GM21619 (cell line): Measurements from ENCODE around the gene SH2D2A.
"Not testable (repeated sequence)": the region's sequence is repeated elsewhere in the genome, so short reads cannot be mapped to it uniquely, and the experiment has no call there.

Source experiments
- ATAC-seq: cut with Tn5 transposase; IDR thresholded peaks from one replicate; pipeline ENCODE4 v1.9.1; 2021; ENCODE audit not compliant: unreplicated experiment

SH2D2A gene

DNA sequence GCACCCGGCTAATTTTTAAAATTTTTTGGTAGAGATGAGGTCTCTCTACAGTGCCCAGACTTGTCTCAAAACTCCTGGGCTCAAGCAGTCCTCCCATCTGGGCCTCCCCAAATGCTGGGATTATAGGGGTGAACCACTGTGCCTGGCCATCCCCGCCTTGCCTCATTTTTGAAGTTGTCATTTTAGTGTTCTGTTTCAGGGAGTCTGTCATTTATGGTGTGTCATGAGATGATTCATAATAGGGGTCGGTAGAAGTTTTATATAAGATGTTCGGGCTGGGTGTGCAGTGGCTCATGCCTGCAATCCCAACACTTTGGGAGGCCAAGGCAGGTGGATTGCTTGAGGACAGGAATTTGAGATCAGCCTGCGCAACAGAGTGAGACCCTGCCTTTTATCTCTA, 40.8 kb downstream of the SH2D2A start:
- ATAC-seq = no peak

DNA sequence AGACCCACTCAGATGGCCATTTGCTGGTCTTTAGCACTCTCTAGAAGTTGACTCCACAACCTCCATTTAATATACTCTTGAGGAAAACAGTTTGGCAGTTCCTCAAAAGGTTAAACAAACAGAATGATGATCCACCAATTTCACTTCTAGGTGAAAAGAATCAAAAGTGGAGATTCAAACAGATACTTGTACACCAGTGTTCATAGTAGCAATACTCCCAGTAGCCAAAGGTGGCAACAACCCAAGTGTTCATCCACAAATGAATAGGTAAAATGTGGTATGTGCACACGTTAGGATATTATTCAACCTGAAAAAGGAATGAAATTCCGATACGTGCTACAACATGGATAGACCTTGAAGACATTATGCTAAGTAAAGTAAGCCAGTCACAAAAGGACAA, 43.0 kb downstream of the SH2D2A start:
- no peak for ATAC-seq

DNA sequence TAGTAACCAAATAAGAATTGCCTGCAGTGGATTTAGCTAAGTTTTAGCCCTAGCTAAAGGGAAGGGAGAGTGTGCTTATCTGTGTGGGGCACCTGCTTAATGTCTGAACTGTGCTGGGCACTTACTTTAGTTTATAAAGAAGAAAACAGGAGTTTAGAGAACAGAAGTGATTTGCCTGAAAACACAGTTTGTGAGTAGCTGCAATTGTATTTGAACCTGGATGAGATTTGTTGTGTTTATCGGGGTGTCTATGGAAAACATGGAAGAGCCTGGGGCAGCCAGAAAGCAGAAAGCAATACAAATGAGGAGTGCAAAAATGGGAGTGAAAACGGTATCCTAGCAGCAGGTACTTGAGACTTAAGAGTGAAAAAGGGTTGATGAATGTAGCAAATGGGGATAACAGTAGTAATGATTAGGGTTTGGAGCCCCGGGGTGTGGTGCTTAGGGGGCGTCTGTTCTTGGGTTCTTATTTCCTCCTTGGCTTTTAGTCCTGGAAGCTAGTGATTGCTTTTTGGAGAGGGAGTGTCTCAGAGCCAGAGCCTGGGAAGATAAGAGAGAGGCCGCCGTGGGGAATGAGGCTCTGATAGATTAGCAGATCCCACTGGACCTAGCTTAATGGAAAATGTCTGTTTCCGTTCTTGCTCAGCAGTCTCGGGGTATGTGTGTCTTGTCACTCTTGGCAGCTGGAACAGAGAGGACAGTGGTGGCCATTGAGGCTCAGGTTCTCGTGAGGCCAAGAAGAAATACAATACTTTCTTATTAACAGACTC, 43.7 kb downstream of the SH2D2A start:
- ATAC-seq = no peak

DNA sequence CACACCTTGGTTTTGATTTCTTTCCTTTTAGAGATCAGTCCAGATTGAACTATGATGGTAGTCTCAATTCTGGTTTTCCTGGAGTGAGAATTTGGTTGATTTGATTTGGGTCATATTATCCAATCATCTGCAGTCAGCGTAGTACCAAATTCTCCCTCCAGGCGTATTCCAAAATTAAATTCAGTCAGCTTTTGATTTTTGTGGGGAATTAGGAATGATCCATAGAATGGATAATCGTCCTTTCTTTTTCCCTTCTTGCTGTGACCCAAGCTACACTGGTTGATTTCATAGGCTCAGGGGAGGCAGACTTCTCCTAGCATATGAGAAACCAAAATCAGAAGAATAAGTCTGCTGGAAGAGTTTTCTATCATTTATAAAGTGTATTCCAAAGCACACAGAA, 44.4 kb downstream of the SH2D2A start:
- ATAC-seq = no peak

DNA sequence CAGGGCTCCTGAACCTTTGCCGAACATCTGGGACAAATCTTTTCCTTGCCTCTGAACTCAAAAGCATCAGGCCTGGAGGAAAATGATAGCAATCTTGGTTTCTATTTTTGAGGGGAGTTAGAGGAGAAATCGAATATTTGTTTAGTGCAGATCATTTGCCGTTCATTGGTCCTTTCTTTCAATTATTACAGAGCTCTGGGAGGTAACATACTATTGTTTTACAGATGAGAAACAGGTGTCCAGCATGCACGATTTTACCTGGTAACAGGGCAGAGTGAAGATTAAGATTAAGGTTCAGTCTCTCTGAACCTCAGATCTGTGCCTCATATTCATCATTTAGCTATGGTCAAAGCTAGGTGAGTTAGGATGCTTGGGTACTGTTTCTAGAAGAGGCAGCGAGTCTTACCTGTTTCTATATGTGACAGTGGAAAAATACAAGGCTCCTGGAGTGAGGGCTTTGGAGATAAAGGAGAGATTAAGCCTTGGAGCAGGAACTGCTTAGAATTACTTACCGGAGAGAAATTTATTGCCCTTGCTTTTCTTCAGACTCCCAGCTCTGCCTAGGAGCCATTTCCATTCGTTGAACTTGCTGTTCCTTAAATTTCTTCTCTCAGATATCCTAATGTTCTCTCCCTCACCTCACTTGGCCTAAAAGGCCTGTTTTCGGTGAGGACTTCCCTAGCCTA, 47.9 kb downstream of the SH2D2A start:
- ATAC-seq = no peak

DNA sequence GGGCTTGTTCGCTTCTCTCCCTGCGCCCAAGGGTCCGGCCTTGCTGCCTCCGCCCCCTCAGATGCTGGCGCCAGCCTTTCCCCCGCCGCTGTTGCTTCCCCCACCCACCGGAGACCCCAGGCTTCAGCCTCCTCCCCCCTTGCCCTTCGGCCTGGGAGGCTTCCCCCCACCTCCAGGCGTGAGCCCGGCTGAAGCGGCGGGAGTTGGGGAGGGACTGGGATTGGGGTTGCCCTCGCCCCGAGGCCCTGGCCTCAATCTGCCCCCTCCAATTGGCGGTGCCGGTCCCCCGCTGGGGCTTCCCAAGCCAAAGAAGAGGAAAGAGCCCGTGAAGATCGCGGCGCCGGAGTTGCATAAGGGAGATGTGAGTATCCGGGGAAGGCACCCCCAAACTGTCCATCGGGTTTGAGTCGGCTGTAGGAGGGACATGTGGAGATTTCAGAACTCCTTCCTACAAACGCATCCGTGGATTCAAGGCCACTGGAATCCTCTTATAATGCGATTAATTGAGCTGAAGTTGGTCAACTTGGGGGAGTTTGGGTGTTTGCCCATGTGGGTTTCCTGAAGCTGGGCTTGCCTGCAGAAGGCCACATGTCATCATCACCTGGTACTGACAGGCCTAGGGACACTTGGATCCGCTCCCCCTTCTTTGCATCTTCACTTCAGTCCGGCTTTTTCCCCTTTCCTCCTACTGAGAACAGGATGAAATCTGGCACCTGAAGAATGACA, 48.6 kb downstream of the SH2D2A start:
- ATAC-seq = no peak

DNA sequence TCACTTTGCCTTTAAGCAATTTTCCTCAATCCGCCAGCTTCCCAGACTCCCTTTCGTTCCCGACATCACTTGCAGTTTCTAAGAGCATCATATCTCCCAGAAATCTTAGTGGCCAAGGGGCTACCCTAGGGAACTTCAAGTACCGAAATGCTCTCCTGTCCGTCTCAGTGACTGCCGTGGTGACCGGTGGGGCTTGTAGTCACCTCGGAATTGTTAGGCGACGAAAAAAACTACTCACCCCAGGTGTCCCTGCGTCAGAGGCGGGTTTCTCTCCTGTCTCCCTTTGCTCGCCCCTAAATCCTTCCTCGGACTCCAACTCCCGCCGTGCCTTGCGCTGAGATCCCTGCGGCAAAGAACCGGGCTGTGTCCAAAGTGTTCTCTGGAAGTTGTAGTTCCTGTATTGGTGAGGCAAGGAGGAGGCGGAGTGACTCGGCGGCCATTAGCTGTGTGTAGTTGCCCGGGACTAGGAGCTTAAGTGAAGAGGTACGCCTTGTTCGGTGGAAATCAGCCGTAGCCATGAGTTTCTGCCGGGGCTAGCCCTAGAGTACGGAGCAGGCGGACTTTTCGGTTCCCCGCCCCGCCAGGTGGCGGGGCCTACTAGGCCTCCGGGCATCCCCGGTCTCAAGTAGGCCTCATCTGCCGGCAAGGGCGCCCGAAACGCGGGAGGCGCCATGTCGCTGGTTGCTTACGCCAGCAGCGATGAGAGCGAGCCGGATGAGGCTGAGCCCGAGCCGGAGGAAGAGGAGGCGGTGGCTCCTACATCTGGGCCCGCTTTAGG, 49.4 kb downstream of the SH2D2A start, which contains the start of gene PRCC:
PRCC (plus strand) TSS at position 435 of the 778 bp plus-strand sequence; CDS start at position 672, 237 bp downstream.
- ATAC-seq = peak; percentile 90

DNA sequence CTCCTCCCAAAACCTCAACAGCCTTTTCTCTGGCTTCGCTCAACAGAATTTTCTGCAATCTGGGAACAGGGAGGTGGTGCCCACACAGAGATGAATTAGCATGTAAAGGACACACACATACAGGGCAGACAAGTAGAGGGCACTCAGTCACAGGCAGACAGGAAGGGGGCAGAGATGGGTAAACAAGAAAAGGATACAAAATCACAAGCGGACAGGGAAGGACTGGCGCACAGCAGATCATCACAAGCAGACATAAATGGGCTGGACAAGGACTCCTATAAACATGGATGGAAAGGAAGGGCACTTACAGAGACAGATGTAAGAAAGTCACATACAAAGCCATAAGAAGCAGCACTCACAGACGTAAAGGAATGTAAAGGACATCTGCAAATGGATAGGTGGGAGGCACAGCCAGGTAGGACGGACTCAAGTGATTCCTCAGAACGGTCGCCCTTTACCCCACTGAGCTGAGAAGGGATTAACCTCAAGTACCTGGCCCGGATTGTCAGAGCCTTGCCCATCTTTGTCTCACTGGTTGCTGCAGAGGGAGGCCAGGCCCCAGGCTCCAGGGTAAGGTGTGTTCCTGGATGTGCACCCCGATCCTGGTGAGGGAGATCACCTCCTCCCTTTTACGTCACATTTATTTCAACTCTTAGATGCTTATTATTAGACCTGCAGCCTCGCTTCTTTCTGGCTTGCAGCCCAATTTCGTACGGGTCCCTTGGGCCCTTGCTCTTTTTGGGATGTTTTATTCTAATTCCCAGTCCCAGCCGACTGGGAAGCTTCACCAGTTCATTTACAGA, 50.1 kb downstream of the SH2D2A start:
- ATAC-seq = peak; percentile 17

DNA sequence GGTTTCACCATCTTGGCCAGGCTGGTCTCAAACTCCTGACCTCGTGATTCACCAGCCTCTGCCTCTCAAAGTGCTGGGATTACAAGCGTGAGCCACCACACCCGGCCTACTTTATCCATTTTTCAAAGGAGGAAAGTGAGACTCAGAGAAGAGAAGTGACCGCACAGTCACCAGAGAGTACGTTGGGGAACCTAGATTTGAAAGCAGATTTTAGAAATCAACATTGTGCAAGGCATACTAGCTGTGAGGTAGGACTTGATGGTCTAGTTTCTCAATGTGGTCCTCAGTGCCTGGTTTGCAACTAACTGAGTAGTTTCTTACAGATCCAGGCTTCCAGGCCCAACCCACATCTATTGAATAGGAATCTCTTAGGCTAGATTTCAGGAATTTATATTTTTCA, 51.0 kb downstream of the SH2D2A start:
- ATAC-seq = no peak

DNA sequence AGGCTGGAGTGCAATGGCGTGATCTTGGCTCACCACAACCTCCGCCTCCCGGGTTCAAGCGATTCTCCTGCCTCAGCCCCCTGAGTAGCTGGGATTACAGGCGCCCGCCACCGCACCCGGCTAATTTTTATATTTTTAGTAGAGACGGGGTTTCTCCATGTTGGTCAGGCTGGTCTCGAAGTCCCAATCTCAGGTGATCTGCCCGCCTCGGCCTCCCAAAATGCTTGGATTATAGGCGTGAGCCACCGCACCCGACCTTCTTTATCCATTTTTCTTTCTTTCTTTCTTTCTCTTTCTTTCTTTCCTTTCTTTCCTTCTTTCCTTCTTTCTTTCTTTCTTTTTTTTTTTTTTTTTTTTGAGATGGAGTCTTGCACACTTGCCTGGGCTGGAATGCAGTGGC, 51.5 kb downstream of the SH2D2A start:
- not testable (repeated sequence) for ATAC-seq

DNA sequence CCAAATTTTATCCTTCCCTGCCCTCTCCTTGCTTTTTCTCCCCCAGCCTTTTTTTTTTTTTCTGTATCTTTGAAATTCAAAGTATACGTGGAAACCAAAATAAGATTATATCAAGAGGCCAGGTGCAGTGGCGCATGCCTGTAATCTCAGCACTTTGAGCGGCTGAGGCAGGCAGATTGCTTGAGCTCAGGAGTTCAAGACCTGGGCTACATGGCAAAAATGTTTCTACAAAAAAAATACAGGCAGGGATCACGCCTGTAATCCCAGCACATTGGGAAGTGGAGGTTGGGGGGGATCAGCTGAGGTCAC, 55.9 kb downstream of the SH2D2A start:
- no peak for ATAC-seq

DNA sequence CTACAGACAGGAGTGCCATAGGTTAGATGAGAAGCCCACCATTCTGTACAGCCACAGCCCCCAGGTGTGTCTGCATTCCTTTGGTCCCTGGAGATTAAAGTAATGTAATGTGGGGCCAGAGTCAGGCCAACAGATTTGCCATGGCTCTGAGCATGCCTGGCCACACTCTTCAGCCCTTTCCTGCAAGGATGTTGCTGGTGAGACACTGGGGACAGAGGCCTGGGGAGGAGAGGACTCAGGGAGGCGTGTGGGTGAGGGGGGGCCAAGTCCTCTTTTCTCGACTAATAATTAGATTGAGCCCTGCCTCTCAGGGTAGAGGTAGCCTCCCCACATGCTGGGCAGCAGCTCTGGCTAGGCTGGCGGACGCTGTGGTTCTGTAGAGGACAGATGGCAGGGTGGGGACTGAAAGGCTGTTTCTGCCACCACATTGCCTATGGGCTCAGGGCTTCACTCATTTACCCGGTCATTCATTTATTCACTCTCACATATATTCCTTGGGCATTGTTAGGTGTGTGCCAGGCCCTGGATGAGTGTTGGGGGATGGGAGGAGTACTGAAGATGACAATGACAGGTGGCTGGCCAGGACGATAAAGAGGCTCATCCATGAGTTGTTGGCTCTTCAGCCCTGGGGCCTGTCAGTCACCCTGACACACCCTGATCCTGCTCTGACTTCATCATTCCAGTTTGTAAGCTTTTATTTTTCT, 56.4 kb downstream of the SH2D2A start:
- no peak for ATAC-seq

DNA sequence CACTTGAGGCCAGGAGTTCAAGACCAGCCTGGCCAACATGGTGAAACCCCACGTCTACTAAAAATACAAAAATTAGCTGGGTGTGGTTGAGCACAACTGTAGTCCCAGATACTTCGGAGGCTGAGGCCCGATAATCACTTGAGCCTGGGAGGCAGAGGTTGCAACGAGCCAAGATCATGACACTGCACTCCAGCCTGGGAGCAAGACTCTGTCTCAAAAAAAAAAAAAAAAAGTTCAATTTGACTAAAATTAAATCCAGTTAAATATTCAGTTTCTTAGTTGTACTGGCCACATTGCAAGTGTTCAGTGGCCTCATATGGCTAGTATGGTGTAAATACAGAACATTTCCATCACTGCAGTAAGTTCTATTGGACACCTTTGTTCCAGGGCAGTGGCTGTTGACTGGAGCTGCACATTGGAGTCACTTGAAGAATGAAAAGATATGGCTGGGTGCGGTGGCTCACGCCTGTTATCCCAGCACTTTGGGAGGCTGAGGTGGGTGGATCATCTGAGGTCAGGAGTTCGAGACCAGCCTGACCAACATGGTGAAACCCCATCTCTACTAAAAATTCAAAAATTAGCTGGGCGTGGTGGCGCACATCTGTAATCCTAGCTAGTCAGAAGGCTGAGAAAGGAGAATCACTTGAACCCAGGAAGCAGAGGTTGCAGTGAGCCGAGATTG, 58.9 kb downstream of the SH2D2A start:
- ATAC-seq = not testable (repeated sequence)

DNA sequence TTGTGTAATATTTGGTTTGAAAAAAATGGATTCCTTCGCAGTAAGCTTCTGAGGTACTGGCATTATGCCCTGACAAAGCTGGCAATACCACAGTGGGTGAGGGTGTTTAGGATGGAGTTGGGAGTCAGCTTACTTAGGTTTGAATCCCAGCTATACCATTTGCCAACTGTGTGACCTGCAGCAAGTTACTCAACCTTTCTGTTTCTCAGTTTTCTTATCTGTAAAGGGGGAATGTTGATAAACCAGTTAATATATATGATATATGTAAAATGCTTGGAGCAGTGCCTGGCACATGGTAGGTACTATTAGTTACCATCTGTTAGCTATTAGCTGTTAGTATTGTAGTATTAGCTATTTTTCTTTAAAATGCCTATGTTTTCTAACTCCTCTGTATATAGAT, 60.3 kb downstream of the SH2D2A start:
- no peak for ATAC-seq
